Prostate gland (tissue), 2 donors: Measurements from ENCODE around the gene KCTD4. TPM values are rescaled to one million over a fixed set of nuclear protein-coding genes. Genes with fewer than 3 reads are reported as not detected.

Source experiments
- DNase-seq: peaks from one replicate; pipeline ENCODE4 v3.0.0-alpha.2; 2019; ENCODE audit warnings: low spot score
- H3K27ac ChIP-seq, 2 donors: fragments of 200-600 bp; sonication (generic); 2 replicates each; pipeline ENCODE4 v1.5.1; 2017 to 2019
- H3K27me3 ChIP-seq: fragments of 200-600 bp; sonication (generic); replicated peaks from 2 replicates; pipeline ENCODE4 v1.5.1; 2019; ENCODE audit not compliant: insufficient read depth
- H3K36me3 ChIP-seq, 2 donors: fragments of 200-600 bp; sonication (generic); 1 replicate in 1 of 2; 2 replicates in 1 of 2; pipeline versions ENCODE4 v1.5.1 to v1.8.1; 2017 to 2019
- H3K4me1 ChIP-seq: fragments of 200-600 bp; sonication (generic); replicated peaks from 2 replicates; pipeline ENCODE4 v1.5.1; 2019
- H3K4me3 ChIP-seq, 2 donors: fragments of 200-600 bp; sonication (generic); 2 replicates each; pipeline ENCODE4 v1.5.1; 2017 to 2019
- H3K9me3 ChIP-seq: fragments of 200-600 bp; sonication (generic); 2 replicates; pipeline ENCODE4 v1.5.1; 2017
- POLR2A ChIP-seq: fragments of 450-650 bp; IDR thresholded peaks from one replicate; pipeline ENCODE4 v1.6.1; 2016; ENCODE audit warnings: antibody characterized with exemption, mild to moderate bottlenecking
- POLR2AphosphoS5 ChIP-seq: sonication (generic); formaldehyde crosslinking; IDR thresholded peaks from one replicate; pipeline ENCODE4 v1.6.1; 2017; ENCODE audit warnings: antibody characterized with exemption
- WGBS: methylation state at CpG from one replicate; pipeline ENCODE4 v1.1.5; 2018; 5-methylcytosine and 5-hydroxymethylcytosine counted together
- intact Hi-C: fragments of 100-400 bp; cut with DNase I; formaldehyde crosslinking; loops from one replicate; pipeline ENCODE4 v1.14.2; 2022
- total RNA-seq, 2 donors: library from RNA; depleted of rRNA; stranded (reverse); fragments of >200 nt; gene quantifications; one replicate each; pipeline ENCODE4 v1.1.0, GENCODE V29; 2016
- TF ChIP-seq, protein P1 (sequence below), 4 experiments: fragments of 200-600 bp in 2 of 4; fragments of 450-650 bp in 2 of 4; sonication (generic) in 2 of 4; IDR thresholded peaks; 1 replicate in 3 of 4; 2 replicates in 1 of 4; pipeline ENCODE4 v1.5.1; 2016 to 2019; ENCODE audit warnings: antibody characterized with exemption in 4 of 4, mild to moderate bottlenecking in 2 of 4, moderate library complexity in 2 of 4

The KCTD4 gene
- total RNA-seq, 2 donors from 2014 or later: not detected

DNA sequence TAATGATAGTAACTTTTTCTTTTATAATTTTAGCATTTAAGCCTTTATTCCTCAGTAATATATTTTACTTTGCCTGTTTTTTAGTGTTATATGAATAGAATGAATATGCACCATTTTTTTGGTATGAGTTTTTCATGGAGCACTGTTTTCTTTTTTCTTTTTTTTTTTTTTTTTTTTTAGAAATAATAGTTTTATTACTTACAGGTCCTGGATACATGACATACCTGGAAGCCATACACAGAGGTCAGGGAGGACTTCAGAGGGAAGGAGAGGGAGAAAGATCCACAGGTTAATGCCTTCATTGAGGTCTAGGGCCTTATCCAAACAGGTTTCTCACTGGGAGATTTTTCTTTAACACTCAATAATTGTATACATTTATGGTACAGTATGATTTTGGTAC lies 26.4 kb downstream of the KCTD4 start:
- no peak overlapping the region for H3K4me3 ChIP-seq
- intact Hi-C loops: no loop called here
- H3K27ac ChIP-seq: no peak overlapping the region
- no peaks in the 10 kb centered on the region for H3K27me3 ChIP-seq
- no peaks in the 10 kb centered on the region for H3K4me1 ChIP-seq
- no peak for DNase-seq
- no peaks in the 10 kb centered on the region for H3K36me3 ChIP-seq
- H3K9me3 ChIP-seq: no peaks in the 10 kb centered on the region
- TF ChIP-seq, protein P1, sequence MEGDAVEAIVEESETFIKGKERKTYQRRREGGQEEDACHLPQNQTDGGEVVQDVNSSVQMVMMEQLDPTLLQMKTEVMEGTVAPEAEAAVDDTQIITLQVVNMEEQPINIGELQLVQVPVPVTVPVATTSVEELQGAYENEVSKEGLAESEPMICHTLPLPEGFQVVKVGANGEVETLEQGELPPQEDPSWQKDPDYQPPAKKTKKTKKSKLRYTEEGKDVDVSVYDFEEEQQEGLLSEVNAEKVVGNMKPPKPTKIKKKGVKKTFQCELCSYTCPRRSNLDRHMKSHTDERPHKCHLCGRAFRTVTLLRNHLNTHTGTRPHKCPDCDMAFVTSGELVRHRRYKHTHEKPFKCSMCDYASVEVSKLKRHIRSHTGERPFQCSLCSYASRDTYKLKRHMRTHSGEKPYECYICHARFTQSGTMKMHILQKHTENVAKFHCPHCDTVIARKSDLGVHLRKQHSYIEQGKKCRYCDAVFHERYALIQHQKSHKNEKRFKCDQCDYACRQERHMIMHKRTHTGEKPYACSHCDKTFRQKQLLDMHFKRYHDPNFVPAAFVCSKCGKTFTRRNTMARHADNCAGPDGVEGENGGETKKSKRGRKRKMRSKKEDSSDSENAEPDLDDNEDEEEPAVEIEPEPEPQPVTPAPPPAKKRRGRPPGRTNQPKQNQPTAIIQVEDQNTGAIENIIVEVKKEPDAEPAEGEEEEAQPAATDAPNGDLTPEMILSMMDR (IDR thresholded peaks at IDR 0.05): no peak
- TF ChIP-seq POLR2A: no peak
- no peak for TF ChIP-seq POLR2AphosphoS5

DNA sequence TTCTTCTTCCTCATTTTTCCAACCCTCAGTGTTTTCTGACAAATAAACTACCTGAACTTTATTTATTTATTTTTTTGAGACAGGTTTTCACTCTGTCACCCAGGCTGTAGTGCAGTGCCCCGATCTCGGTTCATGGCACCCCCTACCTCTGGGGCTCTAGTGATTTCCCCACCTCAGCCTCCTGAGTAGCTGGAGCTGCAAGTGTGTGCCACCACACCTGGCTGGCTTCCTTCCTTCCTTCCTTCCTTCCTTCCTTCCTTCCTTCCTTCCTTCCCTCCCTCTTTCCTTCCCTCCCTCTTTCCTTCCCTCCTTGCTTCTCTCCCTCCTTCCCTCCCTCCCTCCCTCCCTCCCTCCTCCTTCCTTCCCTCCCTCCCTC lies 32.3 kb downstream of the KCTD4 start:
- H3K4me3 ChIP-seq: no peak overlapping the region
- intact Hi-C loops: no loop called here
- no peak overlapping the region for H3K27ac ChIP-seq
- no peaks in the 10 kb centered on the region for H3K4me1 ChIP-seq
- 69% methylated on average over 2 of the region's 2 CpGs for WGBS
- no peaks in the 10 kb centered on the region for H3K9me3 ChIP-seq
- no peaks in the 10 kb centered on the region for H3K36me3 ChIP-seq
- DNase-seq: no peak
- no peaks in the 10 kb centered on the region for H3K27me3 ChIP-seq
- TF ChIP-seq POLR2AphosphoS5: no peak
- no peak for TF ChIP-seq POLR2A
- TF ChIP-seq, protein P1 (IDR thresholded peaks at IDR 0.05): no peak

DNA sequence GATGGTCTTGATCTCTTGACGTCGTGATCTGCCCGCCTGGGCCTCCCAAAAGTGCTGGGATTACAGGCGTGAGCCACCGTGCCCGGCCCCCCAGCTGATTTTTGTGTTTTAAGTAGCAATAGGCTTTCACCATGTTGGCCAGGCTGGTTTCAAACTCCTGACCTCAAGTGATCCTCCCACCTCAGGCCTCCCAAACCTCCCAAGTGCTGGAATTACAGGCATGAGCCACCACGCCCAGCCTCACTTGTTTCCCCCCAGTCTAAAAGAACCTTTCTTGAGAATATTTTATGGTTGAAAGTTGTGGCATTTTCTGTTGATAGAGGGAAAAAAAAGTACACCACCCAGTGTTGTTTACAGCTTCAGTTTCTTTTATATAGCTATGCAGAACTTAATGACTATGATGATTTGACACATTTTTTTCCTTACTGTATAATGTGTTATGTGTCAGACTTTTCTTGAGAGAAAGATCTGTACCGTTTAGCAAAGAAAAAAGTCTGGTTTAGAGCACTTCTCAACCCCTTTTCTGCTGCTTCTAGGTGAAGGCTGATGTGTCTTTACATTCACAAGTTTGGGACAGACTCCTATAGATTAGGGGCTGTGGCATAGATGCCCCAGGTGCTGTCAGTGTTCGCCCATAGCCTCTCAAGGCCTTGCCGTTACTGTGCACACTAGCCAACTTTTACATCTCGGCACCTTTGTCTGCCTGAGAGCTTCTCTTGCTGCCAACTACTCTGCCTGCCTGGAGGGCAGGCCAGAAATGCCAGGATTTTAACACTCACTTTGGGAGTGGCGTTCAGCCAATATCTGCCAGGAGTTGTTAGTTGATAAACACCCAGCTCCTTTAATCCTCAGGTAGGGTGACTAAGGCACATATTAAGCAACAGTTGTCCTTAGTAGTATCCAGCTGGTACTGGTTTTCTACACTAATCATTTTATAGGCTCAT lies 33.0 kb downstream of the KCTD4 start:
- DNase-seq: peak; percentile 78

DNA sequence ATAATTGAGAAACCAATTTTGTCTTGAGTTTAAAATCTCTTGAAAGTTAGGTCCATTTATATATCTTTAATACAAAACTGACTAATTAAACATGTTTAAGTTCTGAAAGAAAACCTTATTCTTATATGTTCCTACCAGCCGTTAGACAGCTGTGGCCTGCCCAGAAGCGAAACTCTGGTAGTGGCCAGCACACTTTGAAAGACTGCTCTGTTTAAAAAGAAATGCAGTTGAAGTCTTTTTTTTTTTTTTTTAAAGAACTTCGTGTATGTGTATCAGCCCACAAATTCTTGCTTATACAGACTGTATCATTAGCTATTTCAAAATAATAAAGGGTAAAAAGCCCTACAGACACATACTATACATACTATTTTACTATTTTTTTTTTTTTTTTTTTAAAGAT lies 34.0 kb downstream of the KCTD4 start:
- Histone ChIP-seq H3K36me3 (no peaks in the 10 kb centered on the region), H3K27me3 (no peaks in the 10 kb centered on the region), H3K4me3 (no peak overlapping the region), H3K9me3 (no peaks in the 10 kb centered on the region), H3K27ac (no peak overlapping the region), H3K4me1 (no peaks in the 10 kb centered on the region)
- TF ChIP-seq, protein P1 (IDR thresholded peaks at IDR 0.05): no peak
- TF ChIP-seq POLR2AphosphoS5 (no peak), POLR2A (no peak)
- WGBS: 82% methylated on average over 3 of the region's 3 CpGs
- intact Hi-C loops: no loop called here
- no peak for DNase-seq

More for the DNA sequence above, 33.0 kb downstream of the KCTD4 start:
- 76% methylated on average over 12 of the region's 12 CpGs for WGBS
- H3K4me1 ChIP-seq: no peaks in the 10 kb centered on the region
- H3K4me3 ChIP-seq: no peak overlapping the region
- TF ChIP-seq, protein P1 (IDR thresholded peaks at IDR 0.05): no peak
- peak; percentile 74 for TF ChIP-seq POLR2AphosphoS5
- no peak overlapping the region for H3K27ac ChIP-seq
- no peaks in the 10 kb centered on the region for H3K27me3 ChIP-seq
- H3K36me3 ChIP-seq: no peaks in the 10 kb centered on the region
- no peaks in the 10 kb centered on the region for H3K9me3 ChIP-seq
- intact Hi-C loops: no loop called here

DNA sequence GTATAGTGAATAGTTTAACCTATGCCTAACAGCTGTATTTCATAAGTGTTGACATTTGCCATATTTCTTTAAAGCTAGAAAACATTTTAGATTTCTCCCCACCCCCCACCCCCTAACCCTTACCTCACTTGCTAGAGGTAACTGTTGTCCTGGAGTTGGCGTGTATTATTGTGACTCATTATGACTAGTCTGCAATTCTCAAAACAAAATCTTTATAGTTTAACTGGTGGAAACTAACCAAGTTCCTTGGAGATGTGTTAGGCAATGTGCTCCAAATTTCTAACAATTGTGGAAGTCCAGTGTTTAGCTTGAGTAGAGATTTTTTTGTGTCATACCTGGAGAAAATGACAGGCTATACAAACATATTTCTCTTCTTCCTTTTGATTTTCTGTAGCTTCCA lies 38.0 kb downstream of the KCTD4 start:
- H3K4me3 ChIP-seq: no peak overlapping the region
- H3K36me3 ChIP-seq: no peaks in the 10 kb centered on the region
- H3K27me3 ChIP-seq: no peaks in the 10 kb centered on the region
- TF ChIP-seq POLR2A (no peak), POLR2AphosphoS5 (no peak)
- TF ChIP-seq, protein P1 (IDR thresholded peaks at IDR 0.05): no peak
- intact Hi-C loops: no loop called here
- no peaks in the 10 kb centered on the region for H3K4me1 ChIP-seq
- H3K9me3 ChIP-seq: no peaks in the 10 kb centered on the region
- no peak for DNase-seq
- H3K27ac ChIP-seq: no peak overlapping the region
- WGBS: 54% methylated on average over 1 of the region's 1 CpG
